SK-N-SH treated with all-trans-retinoic acid at 6 μM for 48 hours (cell line): Measurements from ENCODE around the gene KIF18B.

Experiments
- ATAC-seq: fragments of 200-7000 bp; cut with Tn5 transposase; 3 replicates; pipeline ENCODE4 v1.9.1; 2020; ENCODE audit warnings: mild to moderate bottlenecking, moderate library complexity
- ARNTL ChIP-seq: fragments of 450-650 bp; formaldehyde crosslinking; IDR thresholded peaks from 2 replicates; pipeline ENCODE4 v1.5.0; 2020; ENCODE audit warnings: low read depth, mild to moderate bottlenecking, moderate library complexity, borderline replicate concordance
- BACH2 ChIP-seq: fragments of 250-450 bp; sonication (Bioruptor Pico); IDR thresholded peaks from 2 replicates; pipeline ENCODE4 v1.9.0; 2021; ENCODE audit warnings: mild to moderate bottlenecking, borderline replicate concordance
- CSDC2 ChIP-seq: fragments of 250-450 bp; sonication (Bioruptor Pico); IDR thresholded peaks from 2 replicates; pipeline ENCODE4 v1.5.0; 2020; ENCODE audit warnings: mild to moderate bottlenecking, moderate library complexity
- ESRRG ChIP-seq: fragments of 250-450 bp; sonication (Bioruptor Pico); IDR thresholded peaks from 2 replicates; pipeline ENCODE4 v1.6.1; 2021; ENCODE audit warnings: mild to moderate bottlenecking
- GLIS3 ChIP-seq: fragments of 250-450 bp; sonication (Bioruptor Pico); IDR thresholded peaks from 2 replicates; pipeline ENCODE4 v1.5.0; 2020; ENCODE audit warnings: mild to moderate bottlenecking, moderate library complexity
- ISL1 ChIP-seq: fragments of 250-450 bp; sonication (Bioruptor Pico); IDR thresholded peaks from 2 replicates; pipeline ENCODE4 v2.1.2; 2022; ENCODE audit warnings: mild to moderate bottlenecking, moderate library complexity
- OSR1 ChIP-seq: fragments of 250-450 bp; sonication (Bioruptor Pico); IDR thresholded peaks from 2 replicates; pipeline ENCODE4 v1.8.0; 2022; ENCODE audit warnings: moderate library complexity, mild to moderate bottlenecking, inconsistent platforms
- PATZ1 ChIP-seq: fragments of 250-450 bp; sonication (Bioruptor Pico); IDR thresholded peaks from 2 replicates; pipeline ENCODE4 v1.8.0; 2020; ENCODE audit warnings: mild to moderate bottlenecking, moderate library complexity, borderline replicate concordance
- POU6F1 ChIP-seq: fragments of 250-450 bp; sonication (Bioruptor Pico); IDR thresholded peaks from 2 replicates; pipeline ENCODE4 v1.8.0; 2021; ENCODE audit warnings: low read depth, mild to moderate bottlenecking, moderate library complexity, borderline replicate concordance
- PPARA ChIP-seq: fragments of 250-450 bp; sonication (Bioruptor Pico); IDR thresholded peaks from 2 replicates; pipeline ENCODE4 v1.5.0; 2020; ENCODE audit warnings: mild to moderate bottlenecking, borderline replicate concordance
- RARB ChIP-seq: fragments of 250-450 bp; sonication (Bioruptor Pico); IDR thresholded peaks from 2 replicates; pipeline ENCODE4 v1.8.0; 2021; ENCODE audit warnings: mild to moderate bottlenecking, moderate library complexity
- SNAI2 ChIP-seq: fragments of 250-450 bp; sonication (Bioruptor Pico); IDR thresholded peaks from 2 replicates; pipeline ENCODE4 v1.5.0; 2020; ENCODE audit warnings: mild to moderate bottlenecking, moderate library complexity
- TCF4 ChIP-seq: fragments of 250-450 bp; sonication (Bioruptor Pico); IDR thresholded peaks from 2 replicates; pipeline ENCODE4 v1.8.0; 2021; ENCODE audit warnings: mild to moderate bottlenecking, moderate library complexity, borderline replicate concordance
- TSHZ2 ChIP-seq: fragments of 250-450 bp; sonication (Bioruptor Pico); IDR thresholded peaks from 2 replicates; pipeline ENCODE4 v1.5.0; 2020; ENCODE audit warnings: mild to moderate bottlenecking, moderate library complexity
- ZC3H10 ChIP-seq: fragments of 250-450 bp; sonication (Bioruptor Pico); IDR thresholded peaks from 2 replicates; pipeline ENCODE4 v1.5.1; 2021; ENCODE audit warnings: mild to moderate bottlenecking, moderate library complexity
- ZFP3 ChIP-seq: fragments of 250-450 bp; sonication (Bioruptor Pico); IDR thresholded peaks from 2 replicates; pipeline ENCODE4 v1.5.0; 2020; ENCODE audit warnings: mild to moderate bottlenecking, moderate library complexity
- ZFP30 ChIP-seq: fragments of 450-650 bp; formaldehyde crosslinking; IDR thresholded peaks from 2 replicates; pipeline ENCODE4 v1.5.0; 2022; ENCODE audit warnings: mild to moderate bottlenecking, moderate library complexity
- ZNF70 ChIP-seq: fragments of 450-650 bp; formaldehyde crosslinking; IDR thresholded peaks from 2 replicates; pipeline ENCODE4 v1.5.0; 2020; ENCODE audit warnings: mild to moderate bottlenecking, moderate library complexity
- ZNF8 ChIP-seq: fragments of 450-650 bp; formaldehyde crosslinking; IDR thresholded peaks from 2 replicates; pipeline ENCODE4 v1.5.0; 2020; ENCODE audit warnings: mild to moderate bottlenecking, moderate library complexity
- TF ChIP-seq, protein P1 (sequence below): fragments of 250-450 bp; sonication (Bioruptor Pico); IDR thresholded peaks from 2 replicates; pipeline ENCODE4 v1.5.1; 2020; ENCODE audit warnings: low read depth, mild to moderate bottlenecking, moderate library complexity
- TF ChIP-seq, protein P2 (sequence below): fragments of 250-450 bp; sonication (Bioruptor Pico); IDR thresholded peaks from 2 replicates; pipeline ENCODE4 v1.5.1; 2021; ENCODE audit warnings: mild to moderate bottlenecking, moderate library complexity

KIF18B gene

DNA sequence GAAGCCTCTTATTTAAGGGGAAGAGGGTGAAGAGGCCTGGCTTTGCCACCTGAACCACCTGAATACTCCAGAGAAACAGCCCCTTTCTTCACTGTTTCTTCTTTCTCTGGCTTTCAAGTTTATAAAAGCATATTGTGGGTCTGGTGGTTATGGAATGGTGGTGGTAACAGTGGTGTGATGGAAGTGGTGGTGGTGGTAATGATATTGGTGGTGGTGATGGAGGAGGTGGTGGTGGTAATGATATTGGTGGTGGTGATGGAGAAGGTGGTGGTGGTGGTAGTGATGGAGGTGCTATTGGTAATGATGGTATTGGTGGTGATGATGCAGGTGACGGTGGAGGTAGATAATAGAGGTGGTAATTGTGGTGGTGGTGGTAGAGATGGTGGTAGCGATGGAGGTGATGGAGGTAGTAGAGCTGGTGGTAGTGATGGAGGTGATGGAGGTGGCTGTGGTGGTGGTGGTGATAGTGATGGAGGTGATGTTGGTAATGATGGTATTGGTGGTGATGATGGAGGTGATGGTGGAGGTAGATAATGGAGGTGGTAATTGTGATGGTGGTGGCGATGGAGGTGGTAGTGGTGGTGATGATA is 34.6 kb upstream of the KIF18B start:
- no peak for ATAC-seq
- TF ChIP-seq TSHZ2 (CRISPR knock-in tag) (no peak), RARB (CRISPR knock-in tag) (no peak), PPARA (no peak), ZFP3 (no peak), ZNF8 (CRISPR knock-in tag) (no peak), ARNTL (CRISPR knock-in tag) (no peak), GLIS3 (no peak), ISL1 (CRISPR knock-in tag) (no peak), TCF4 (CRISPR knock-in tag) (no peak), CSDC2 (CRISPR knock-in tag) (no peak), BACH2 (CRISPR knock-in tag) (no peak), ZNF70 (CRISPR knock-in tag) (no peak), OSR1 (CRISPR knock-in tag) (no peak), SNAI2 (CRISPR knock-in tag) (no peak), ESRRG (CRISPR knock-in tag) (no peak)
- TF ChIP-seq, protein P1, sequence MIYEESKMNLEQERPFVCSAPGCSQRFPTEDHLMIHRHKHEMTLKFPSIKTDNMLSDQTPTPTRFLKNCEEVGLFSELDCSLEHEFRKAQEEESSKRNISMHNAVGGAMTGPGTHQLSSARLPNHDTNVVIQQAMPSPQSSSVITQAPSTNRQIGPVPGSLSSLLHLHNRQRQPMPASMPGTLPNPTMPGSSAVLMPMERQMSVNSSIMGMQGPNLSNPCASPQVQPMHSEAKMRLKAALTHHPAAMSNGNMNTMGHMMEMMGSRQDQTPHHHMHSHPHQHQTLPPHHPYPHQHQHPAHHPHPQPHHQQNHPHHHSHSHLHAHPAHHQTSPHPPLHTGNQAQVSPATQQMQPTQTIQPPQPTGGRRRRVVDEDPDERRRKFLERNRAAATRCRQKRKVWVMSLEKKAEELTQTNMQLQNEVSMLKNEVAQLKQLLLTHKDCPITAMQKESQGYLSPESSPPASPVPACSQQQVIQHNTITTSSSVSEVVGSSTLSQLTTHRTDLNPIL (CRISPR knock-in tag): no peak
- TF ChIP-seq, protein P2, sequence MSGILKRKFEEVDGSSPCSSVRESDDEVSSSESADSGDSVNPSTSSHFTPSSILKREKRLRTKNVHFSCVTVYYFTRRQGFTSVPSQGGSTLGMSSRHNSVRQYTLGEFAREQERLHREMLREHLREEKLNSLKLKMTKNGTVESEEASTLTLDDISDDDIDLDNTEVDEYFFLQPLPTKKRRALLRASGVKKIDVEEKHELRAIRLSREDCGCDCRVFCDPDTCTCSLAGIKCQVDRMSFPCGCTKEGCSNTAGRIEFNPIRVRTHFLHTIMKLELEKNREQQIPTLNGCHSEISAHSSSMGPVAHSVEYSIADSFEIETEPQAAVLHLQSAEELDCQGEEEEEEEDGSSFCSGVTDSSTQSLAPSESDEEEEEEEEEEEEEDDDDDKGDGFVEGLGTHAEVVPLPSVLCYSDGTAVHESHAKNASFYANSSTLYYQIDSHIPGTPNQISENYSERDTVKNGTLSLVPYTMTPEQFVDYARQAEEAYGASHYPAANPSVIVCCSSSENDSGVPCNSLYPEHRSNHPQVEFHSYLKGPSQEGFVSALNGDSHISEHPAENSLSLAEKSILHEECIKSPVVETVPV (CRISPR knock-in tag): no peak
- TF ChIP-seq, all 23 proteins: peak for 0

DNA sequence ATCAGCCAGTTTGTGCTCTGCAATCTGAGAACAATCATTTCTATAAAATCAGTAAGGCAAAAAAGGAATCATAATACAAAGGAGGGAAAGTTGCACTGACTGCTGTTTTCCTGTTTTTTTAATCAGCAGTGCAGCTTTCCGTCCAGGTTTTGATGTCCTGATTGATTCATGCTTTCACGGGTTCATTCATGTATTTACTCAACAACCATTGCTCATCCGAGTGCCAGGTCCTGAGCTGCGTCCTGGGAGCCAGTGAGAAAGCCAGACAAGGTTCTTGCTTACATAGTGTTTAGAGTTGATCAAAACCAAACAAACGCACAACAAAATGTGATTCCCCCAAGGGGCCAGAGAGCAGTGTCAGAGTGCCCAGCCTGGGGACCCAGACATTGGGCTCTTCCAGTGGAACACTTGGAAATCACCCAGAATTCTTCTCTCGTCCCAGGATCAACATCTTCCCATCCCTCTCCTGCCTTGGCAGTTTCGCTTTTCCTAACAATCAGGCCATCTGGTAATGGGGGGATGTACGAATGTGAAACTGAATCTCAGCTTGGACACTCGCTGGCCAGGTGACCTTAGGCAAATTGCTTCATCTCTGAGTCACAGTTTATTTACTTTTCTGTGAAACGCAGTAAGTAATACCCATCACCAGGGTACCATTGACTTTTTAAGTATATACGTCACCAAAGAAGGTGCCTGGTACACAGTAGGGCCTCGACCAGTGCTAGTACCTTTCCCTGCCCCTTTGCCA is 33.8 kb upstream of the KIF18B start:
- ATAC-seq: no peak
- no peak for TF ChIP-seq POU6F1 (CRISPR knock-in tag)
- TF ChIP-seq PATZ1: no peak
- TF ChIP-seq ARNTL (CRISPR knock-in tag): no peak
- no peak for TF ChIP-seq ZFP3
- TF ChIP-seq ZNF70 (CRISPR knock-in tag): no peak
- TF ChIP-seq CSDC2 (CRISPR knock-in tag): no peak
- no peak for TF ChIP-seq ZFP30 (CRISPR knock-in tag)
- TF ChIP-seq ZC3H10 (CRISPR knock-in tag): no peak
- no peak for TF ChIP-seq GLIS3
- no peak for TF ChIP-seq PPARA
- TF ChIP-seq RARB (CRISPR knock-in tag): no peak
- no peak for TF ChIP-seq ISL1 (CRISPR knock-in tag)
